Kidney epithelial cell (primary cell): ENCODE data around the gene EPM2A. TPM values are rescaled to one million over a fixed set of nuclear protein-coding genes. Genes with fewer than 3 reads are reported as not detected.

Experiments
- DNase-seq: peaks from one replicate; pipeline ENCODE4 v3.0.0-alpha.2; 2010; ENCODE audit warnings: low read depth
- H3K27me3 ChIP-seq: 2 replicates; pipeline ENCODE4 v1.6.0; 2011; ENCODE audit warnings: low read length; ENCODE audit not compliant: control insufficient read depth, insufficient read depth
- H3K36me3 ChIP-seq: 2 replicates; pipeline ENCODE4 v1.5.1; 2011; ENCODE audit warnings: low read length; ENCODE audit not compliant: control insufficient read depth, insufficient read depth
- H3K4me3 ChIP-seq: 2 replicates; pipeline ENCODE4 v1.5.1; 2011; ENCODE audit warnings: low read depth, mild to moderate bottlenecking, control low read depth, low read length
- CTCF ChIP-seq: IDR thresholded peaks from 2 replicates; pipeline ENCODE4 v1.5.1; 2011; ENCODE audit warnings: mild to moderate bottlenecking, moderate library complexity, low read length, control low read depth, inconsistent platforms; ENCODE audit not compliant: insufficient read depth, poor library complexity, severe bottlenecking
- total RNA-seq: library from RNA; depleted of rRNA; stranded (reverse); fragments of >200 nt; gene quantifications from 2 replicates; pipeline ENCODE4 v1.2.3, GENCODE V29; 2015

Gene EPM2A
- total RNA-seq, 1 donor from 2014 or later, result 7.3 TPM

- DNase-seq, result no peak
- no peak for TF ChIP-seq CTCF
These were observed 45.8 kb downstream of the EPM2A start for GRCh38 chr6:145689529-145689928.

GRCh38 chr6:145688493-145688905 lies 46.8 kb downstream of the EPM2A start:
- H3K4me3 ChIP-seq, result no peak overlapping the region
- H3K36me3 ChIP-seq, result no peaks in the 10 kb centered on the region
- H3K27me3 ChIP-seq, result no peaks in the 10 kb centered on the region
- TF ChIP-seq CTCF, result no peak
- peak; percentile 48 for DNase-seq

More at GRCh38 chr6:145689529-145689928, 45.8 kb downstream of the EPM2A start:
- no peaks in the 10 kb centered on the region for H3K27me3 ChIP-seq
- no peaks in the 10 kb centered on the region for H3K36me3 ChIP-seq
- no peak overlapping the region for H3K4me3 ChIP-seq

GRCh38 chr6:145685932-145686331 lies 49.4 kb downstream of the EPM2A start:
- Histone ChIP-seq H3K4me3 (no peak overlapping the region), H3K36me3 (no peaks in the 10 kb centered on the region), H3K27me3 (no peaks in the 10 kb centered on the region)
- DNase-seq, result no peak
- no peak for TF ChIP-seq CTCF

- no peaks in the 10 kb centered on the region for H3K27me3 ChIP-seq
- no peak for TF ChIP-seq CTCF
- no peak overlapping the region for H3K4me3 ChIP-seq
- DNase-seq, result no peak
- H3K36me3 ChIP-seq, result no peaks in the 10 kb centered on the region
These were observed 53.4 kb downstream of the EPM2A start for GRCh38 chr6:145681965-145682364.

GRCh38 chr6:145673504-145673903 lies 61.8 kb downstream of the EPM2A start:
- no peak for DNase-seq
- no peak overlapping the region for H3K4me3 ChIP-seq
- H3K27me3 ChIP-seq, result no peaks in the 10 kb centered on the region
- no peaks in the 10 kb centered on the region for H3K36me3 ChIP-seq
- no peak for TF ChIP-seq CTCF

- DNase-seq, result no peak
- no peak for TF ChIP-seq CTCF
- H3K27me3 ChIP-seq, result no peaks in the 10 kb centered on the region
- H3K36me3 ChIP-seq, result no peaks in the 10 kb centered on the region
- no peak overlapping the region for H3K4me3 ChIP-seq
These were observed 65.0 kb downstream of the EPM2A start for GRCh38 chr6:145670311-145670710.
